NCI-H1048 (cell line): Measurements from ENCODE around the gene ZNF492.
"Not testable (repeated sequence)": the region's sequence is repeated elsewhere in the genome, so short reads cannot be mapped to it uniquely, and the experiment has no call there.

Experiments
- DNase-seq: peaks from one replicate; lab custom pipeline; 2025; lab: John Stamatoyannopoulos, UW

ZNF492 gene

GRCh38 chr19:22633706-22634449 is at the start of gene ZNF492:
Gene ZNF492, plus strand, starts transcription at chr19:22634324. Its CDS starts 19,076 bp downstream, at chr19:22653400.
- DNase-seq = not testable (repeated sequence)

GRCh38 chr19:22595422-22595821 is 38.7 kb upstream of the ZNF492 start:
- DNase-seq = no peak

GRCh38 chr19:22595918-22596341 is 38.2 kb upstream of the ZNF492 start:
- DNase-seq = no peak

GRCh38 chr19:22600690-22601648 is 33.2 kb upstream of the ZNF492 start:
- DNase-seq = no peak

- DNase-seq = no peak
Observed at GRCh38 chr19:22601906-22602630, 32.1 kb upstream of the ZNF492 start.

GRCh38 chr19:22602631-22603272 is 31.4 kb upstream of the ZNF492 start:
- DNase-seq = no peak

GRCh38 chr19:22603518-22604440 is 30.3 kb upstream of the ZNF492 start:
- DNase-seq = no peak

- no peak for DNase-seq
Observed at GRCh38 chr19:22604571-22605274, 29.4 kb upstream of the ZNF492 start.

- DNase-seq = no peak
Observed at GRCh38 chr19:22605275-22606211, 28.6 kb upstream of the ZNF492 start.

GRCh38 chr19:22606212-22606553 is 27.9 kb upstream of the ZNF492 start:
- DNase-seq = no peak

GRCh38 chr19:22606954-22607652 is 27.0 kb upstream of the ZNF492 start:
- DNase-seq = no peak

GRCh38 chr19:22607653-22608430 is 26.3 kb upstream of the ZNF492 start:
- DNase-seq = no peak

GRCh38 chr19:22608441-22608840 is 25.7 kb upstream of the ZNF492 start:
- no peak for DNase-seq

- no peak for DNase-seq
Observed at GRCh38 chr19:22609630-22610029, 24.5 kb upstream of the ZNF492 start.

GRCh38 chr19:22610121-22610520 is 24.0 kb upstream of the ZNF492 start:
- DNase-seq = no peak

GRCh38 chr19:22612316-22612715 is 21.8 kb upstream of the ZNF492 start:
- no peak for DNase-seq

GRCh38 chr19:22616659-22617058 is 17.5 kb upstream of the ZNF492 start:
- DNase-seq = no peak

GRCh38 chr19:22617181-22617580 is 16.9 kb upstream of the ZNF492 start:
- DNase-seq = not testable (repeated sequence)
